ENCODE results near the gene WNK2. TPM values are rescaled to one million over a fixed set of nuclear protein-coding genes. Genes with fewer than 3 reads are reported as not detected.

WNK2 gene
- total RNA-seq, 1 donor from 2014 or later = 1.9 TPM

- H3K9me3 Mint-ChIP-seq (ENCODE audit: unreplicated experiment) = no peaks in the 10 kb centered on the region
- no peak overlapping the region for H3K27ac ChIP-seq (ENCODE audit: low read depth, low read length)
- H3K36me3 ChIP-seq (ENCODE audit: insufficient read depth, low read length) = no peaks in the 10 kb centered on the region
- H3K9me3 ChIP-seq (ENCODE audit: insufficient read depth, low read depth, low read length) = no peaks in the 10 kb centered on the region
- H3K4me3 Mint-ChIP-seq (ENCODE audit: unreplicated experiment) = no peak overlapping the region
- H3K36me3 Mint-ChIP-seq (ENCODE audit: low read depth, unreplicated experiment) = no peaks in the 10 kb centered on the region
- no peak overlapping the region for H3K9ac ChIP-seq (ENCODE audit: low read length)
- peaks cover 41% of the 10 kb centered on the region for H3K27me3 Mint-ChIP-seq (ENCODE audit: low read depth, unreplicated experiment)
- TF ChIP-seq EZH2 (IDR thresholded peaks at IDR 0.05; ENCODE audit: insufficient read depth, low read length) (no peak), CTCF (IDR thresholded peaks at IDR 0.05; ENCODE audit: insufficient read depth, low read depth, low read length) (no peak)
- H3K4me2 ChIP-seq (ENCODE audit: low read length) = no peak overlapping the region
- no peaks in the 10 kb centered on the region for H3K79me2 ChIP-seq (ENCODE audit: insufficient read depth, low read length)
- no peak overlapping the region for H3K27ac Mint-ChIP-seq (ENCODE audit: unreplicated experiment)
- H3K4me1 ChIP-seq (ENCODE audit: insufficient read depth, low read length) = no peaks in the 10 kb centered on the region
- FAIRE-seq (no peak), DNase-seq (ENCODE audit: low read depth) (no peak)
- H3K4me1 Mint-ChIP-seq (ENCODE audit: low read depth, unreplicated experiment) = no peaks in the 10 kb centered on the region
- H3K27me3 ChIP-seq (ENCODE audit: insufficient read depth, low read length) = no peaks in the 10 kb centered on the region
- no peaks in the 10 kb centered on the region for H4K20me1 ChIP-seq (ENCODE audit: insufficient read depth, low read length)
- no peak overlapping the region for H3K4me3 ChIP-seq (ENCODE audit: insufficient read depth, low read depth, low read length)
- H2AFZ ChIP-seq (ENCODE audit: low read depth, low read length) = no peak overlapping the region
Observed at GRCh38 chr9:93254061-93254481, 70.1 kb downstream of the WNK2 start.

DNA sequence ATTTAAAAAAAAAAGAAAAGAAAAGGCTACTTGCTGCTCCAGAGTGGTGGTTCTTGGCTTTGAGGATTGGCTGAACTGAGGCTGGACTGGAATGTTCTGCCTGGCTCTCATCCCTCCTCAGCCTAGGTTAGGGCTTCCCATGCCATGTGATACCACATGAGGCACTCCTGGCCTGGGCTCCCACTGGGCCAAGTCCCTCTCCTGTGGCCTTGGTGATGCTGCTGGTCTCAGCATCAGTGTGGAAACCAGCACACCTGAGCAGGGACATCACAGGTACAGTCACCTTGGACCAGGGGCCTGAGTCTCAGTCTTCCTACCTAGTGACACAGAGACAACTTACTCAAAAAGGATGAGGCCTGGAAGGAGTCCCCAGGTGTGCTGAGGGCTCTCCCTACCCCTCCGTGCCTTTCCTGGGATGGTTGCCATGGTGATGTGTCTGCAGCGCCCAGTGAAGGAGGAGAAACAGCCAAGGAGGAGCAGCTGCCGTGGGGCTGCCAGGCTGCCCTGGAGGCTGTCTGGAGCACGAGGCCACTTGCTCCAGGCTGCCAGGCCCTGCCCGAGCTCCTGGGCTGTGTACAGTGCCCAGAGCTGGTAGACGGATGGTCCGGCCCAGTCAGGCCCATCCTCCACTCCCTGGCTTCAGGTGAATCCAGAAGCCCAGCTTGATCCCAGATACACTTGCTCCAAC is 71.0 kb downstream of the WNK2 start:
- Histone ChIP-seq H3K27ac (ENCODE audit: low read depth, low read length) (no peak overlapping the region), H4K20me1 (ENCODE audit: insufficient read depth, low read length) (no peaks in the 10 kb centered on the region), H3K36me3 (ENCODE audit: insufficient read depth, low read length) (no peaks in the 10 kb centered on the region), H2AFZ (ENCODE audit: low read depth, low read length) (no peak overlapping the region), H3K27me3 (ENCODE audit: insufficient read depth, low read length) (no peaks in the 10 kb centered on the region), H3K4me3 (ENCODE audit: insufficient read depth, low read depth, low read length) (no peak overlapping the region), H3K4me1 (ENCODE audit: insufficient read depth, low read length) (no peaks in the 10 kb centered on the region), H3K9me3 (ENCODE audit: insufficient read depth, low read depth, low read length) (no peaks in the 10 kb centered on the region), H3K4me2 (ENCODE audit: low read length) (no peak overlapping the region), H3K79me2 (ENCODE audit: insufficient read depth, low read length) (no peaks in the 10 kb centered on the region), H3K9ac (ENCODE audit: low read length) (no peak overlapping the region)
- FAIRE-seq (no peak), DNase-seq (ENCODE audit: low read depth) (no peak)
- H3K4me3 Mint-ChIP-seq (ENCODE audit: unreplicated experiment) = no peak overlapping the region
- TF ChIP-seq CTCF (IDR thresholded peaks at IDR 0.05; ENCODE audit: insufficient read depth, low read depth, low read length) (no peak), EZH2 (IDR thresholded peaks at IDR 0.05; ENCODE audit: insufficient read depth, low read length) (no peak)
- no peaks in the 10 kb centered on the region for H3K4me1 Mint-ChIP-seq (ENCODE audit: low read depth, unreplicated experiment)
- H3K36me3 Mint-ChIP-seq (ENCODE audit: low read depth, unreplicated experiment) = no peaks in the 10 kb centered on the region
- peaks cover 45% of the 10 kb centered on the region for H3K27me3 Mint-ChIP-seq (ENCODE audit: low read depth, unreplicated experiment)
- H3K27ac Mint-ChIP-seq (ENCODE audit: unreplicated experiment) = no peak overlapping the region
- H3K9me3 Mint-ChIP-seq (ENCODE audit: unreplicated experiment) = no peaks in the 10 kb centered on the region

GRCh38 chr9:93255494-93255867 is 71.5 kb downstream of the WNK2 start:
- no peaks in the 10 kb centered on the region for H3K27me3 ChIP-seq (ENCODE audit: insufficient read depth, low read length)
- H3K4me2 ChIP-seq (ENCODE audit: low read length) = no peak overlapping the region
- H3K9ac ChIP-seq (ENCODE audit: low read length) = no peak overlapping the region
- FAIRE-seq (no peak), DNase-seq (ENCODE audit: low read depth) (no peak)
- H4K20me1 ChIP-seq (ENCODE audit: insufficient read depth, low read length) = no peaks in the 10 kb centered on the region
- no peak overlapping the region for H2AFZ ChIP-seq (ENCODE audit: low read depth, low read length)
- Mint-ChIP-seq H3K4me3 (ENCODE audit: unreplicated experiment) (no peak overlapping the region), H3K4me1 (ENCODE audit: low read depth, unreplicated experiment) (no peaks in the 10 kb centered on the region), H3K9me3 (ENCODE audit: unreplicated experiment) (no peaks in the 10 kb centered on the region), H3K27me3 (ENCODE audit: low read depth, unreplicated experiment) (peaks cover 50% of the 10 kb centered on the region), H3K27ac (ENCODE audit: unreplicated experiment) (no peak overlapping the region), H3K36me3 (ENCODE audit: low read depth, unreplicated experiment) (no peaks in the 10 kb centered on the region)
- H3K9me3 ChIP-seq (ENCODE audit: insufficient read depth, low read depth, low read length) = no peaks in the 10 kb centered on the region
- H3K4me1 ChIP-seq (ENCODE audit: insufficient read depth, low read length) = no peaks in the 10 kb centered on the region
- TF ChIP-seq EZH2 (IDR thresholded peaks at IDR 0.05; ENCODE audit: insufficient read depth, low read length) (no peak), CTCF (IDR thresholded peaks at IDR 0.05; ENCODE audit: insufficient read depth, low read depth, low read length) (no peak)
- no peaks in the 10 kb centered on the region for H3K36me3 ChIP-seq (ENCODE audit: insufficient read depth, low read length)
- H3K4me3 ChIP-seq (ENCODE audit: insufficient read depth, low read depth, low read length) = no peak overlapping the region
- no peaks in the 10 kb centered on the region for H3K79me2 ChIP-seq (ENCODE audit: insufficient read depth, low read length)
- H3K27ac ChIP-seq (ENCODE audit: low read depth, low read length) = no peak overlapping the region
